Activated T-helper 2 cell treated with anti-CD3 and anti-CD28 coated beads, Interferon-gamma antibody, Interleukin-2, Interleukin-4, amounts not matched to agents 10 μg/mL and 5 μg/mL and 100 μg/mL, durations not matched to agents 14 hours and 24 hours and 36 hours (primary cell): ENCODE results near the gene DOK3. TPM values are rescaled to one million over a fixed set of nuclear protein-coding genes. Genes with fewer than 3 reads are reported as not detected.
"Not testable (repeated sequence)": the region's sequence is repeated elsewhere in the genome, so short reads cannot be mapped to it uniquely, and the experiment has no call there.

Experiments used
- DNase-seq: peaks from one replicate; pipeline ENCODE4 v3.0.0; 2021; ENCODE audit warnings: low spot score
- H3K27ac Mint-ChIP-seq: one replicate; pipeline ENCODE4 v1.8.0; 2021; ENCODE audit warnings: mixed read lengths
- H3K27me3 Mint-ChIP-seq: one replicate; pipeline ENCODE4 v1.8.0; 2021; ENCODE audit warnings: low read depth, mixed read lengths
- H3K36me3 Mint-ChIP-seq: one replicate; pipeline ENCODE4 v1.8.0; 2021; ENCODE audit warnings: low read depth, mixed read lengths
- H3K4me1 Mint-ChIP-seq: one replicate; pipeline ENCODE4 v1.8.0; 2021; ENCODE audit warnings: low read depth, mixed read lengths
- H3K4me3 Mint-ChIP-seq: one replicate; pipeline ENCODE4 v1.8.0; 2021; ENCODE audit warnings: low read depth, mild to moderate bottlenecking, moderate library complexity, mixed read lengths
- H3K9me3 Mint-ChIP-seq: one replicate; pipeline ENCODE4 v1.8.0; 2021; ENCODE audit warnings: mixed read lengths
- intact Hi-C: fragments of 100-400 bp; cut with micrococcal nuclease; formaldehyde crosslinking; loops from one replicate; pipeline ENCODE4 v1.15.1; 2023
- total RNA-seq: library from RNA; stranded (reverse); gene quantifications from 2 replicates; pipeline ENCODE4 v1.2.3, GENCODE V29; 2022

The DOK3 gene
- total RNA-seq, 1 donor from 2014 or later = 3.3 TPM

DNA sequence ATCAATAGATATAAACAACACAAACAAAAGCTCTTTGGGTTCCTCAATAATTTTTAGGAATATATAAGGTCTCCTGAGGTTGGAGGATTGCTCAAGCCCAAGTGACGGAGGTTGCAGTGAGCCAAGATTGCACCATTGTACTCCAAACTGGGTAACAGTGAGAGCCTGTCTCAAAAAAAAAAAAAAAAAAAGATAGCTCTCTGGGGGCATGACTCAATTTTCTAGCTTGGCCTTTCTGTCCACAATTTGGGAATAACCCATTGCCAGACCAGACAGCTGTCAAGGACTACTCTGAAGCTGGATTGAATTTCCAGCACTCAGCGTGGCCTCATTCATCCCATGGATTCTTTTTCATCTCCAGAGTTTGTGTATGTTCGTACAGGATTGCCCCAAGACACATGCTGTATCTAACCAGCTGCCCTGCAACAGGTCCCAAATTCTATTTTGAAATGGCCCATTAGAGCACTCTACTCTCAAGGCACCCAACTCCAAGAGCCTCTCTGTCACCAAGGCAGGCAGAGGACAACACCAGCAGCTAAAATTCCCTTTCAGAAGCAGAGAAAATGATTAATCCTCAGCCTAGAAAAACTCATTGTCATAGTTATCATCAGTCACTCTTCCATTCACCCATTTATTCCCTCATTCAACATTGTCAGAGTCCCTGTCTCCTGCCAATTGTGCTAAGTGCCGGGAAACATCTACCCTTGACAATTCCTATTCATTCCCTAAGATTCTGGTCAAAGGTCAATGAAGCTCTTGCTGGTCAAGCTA lies 36.0 kb upstream of the DOK3 start:
- Mint-ChIP-seq H3K27me3 (no peaks in the 10 kb centered on the region), H3K36me3 (peaks cover 14% of the 10 kb centered on the region), H3K4me1 (peaks cover 7% of the 10 kb centered on the region), H3K27ac (no peak overlapping the region), H3K9me3 (no peaks in the 10 kb centered on the region), H3K4me3 (no peak overlapping the region)
- intact Hi-C loops = no loop called here
- DNase-seq = no peak

GRCh38 chr5:177542816-177543465 lies 33.3 kb upstream of the DOK3 start:
- Mint-ChIP-seq H3K27me3 (no peaks in the 10 kb centered on the region), H3K27ac (no peak overlapping the region), H3K4me1 (peaks cover 3% of the 10 kb centered on the region), H3K9me3 (no peaks in the 10 kb centered on the region), H3K4me3 (no peak overlapping the region), H3K36me3 (peaks cover 23% of the 10 kb centered on the region)
- intact Hi-C loops = no loop called here
- no peak for DNase-seq

GRCh38 chr5:177540438-177540837 lies 30.8 kb upstream of the DOK3 start:
- H3K4me3 Mint-ChIP-seq = no peak overlapping the region
- intact Hi-C loops = no loop called here
- no peak overlapping the region for H3K27ac Mint-ChIP-seq
- peaks cover 26% of the 10 kb centered on the region for H3K36me3 Mint-ChIP-seq
- DNase-seq = no peak
- peaks cover 2% of the 10 kb centered on the region for H3K4me1 Mint-ChIP-seq
- no peaks in the 10 kb centered on the region for H3K27me3 Mint-ChIP-seq
- no peaks in the 10 kb centered on the region for H3K9me3 Mint-ChIP-seq

- H3K27ac Mint-ChIP-seq = no peak overlapping the region
- peaks cover 31% of the 10 kb centered on the region for H3K36me3 Mint-ChIP-seq
- H3K27me3 Mint-ChIP-seq = no peaks in the 10 kb centered on the region
- H3K9me3 Mint-ChIP-seq = no peaks in the 10 kb centered on the region
- DNase-seq = no peak
- intact Hi-C loops = no loop called here
- no peak overlapping the region for H3K4me3 Mint-ChIP-seq
- peaks cover 2% of the 10 kb centered on the region for H3K4me1 Mint-ChIP-seq
These were observed 29.8 kb upstream of the DOK3 start for GRCh38 chr5:177539411-177539810.

DNA sequence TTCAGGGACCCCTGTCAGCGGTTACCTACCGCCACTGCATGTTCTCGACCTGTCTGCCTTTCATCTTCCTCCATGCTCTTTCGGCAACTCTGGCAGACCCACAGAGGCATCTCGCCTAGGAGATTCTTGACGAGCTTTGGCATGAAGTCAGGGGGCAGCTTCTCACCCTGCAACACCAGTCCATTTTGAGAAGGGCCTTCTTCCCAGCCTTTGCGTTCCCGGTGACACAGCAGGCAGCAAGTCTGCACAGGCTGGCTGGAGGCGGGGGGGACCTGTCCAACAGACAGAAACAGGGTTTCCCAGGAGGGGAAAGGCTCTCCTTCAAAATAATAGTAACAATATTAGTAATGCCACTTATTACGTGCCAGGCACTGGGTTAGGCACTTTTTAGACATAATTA lies 29.2 kb upstream of the DOK3 start:
- intact Hi-C loops = no loop called here
- Mint-ChIP-seq H3K27ac (no peak overlapping the region), H3K4me1 (peaks cover 2% of the 10 kb centered on the region), H3K9me3 (no peaks in the 10 kb centered on the region), H3K27me3 (no peaks in the 10 kb centered on the region), H3K4me3 (no peak overlapping the region), H3K36me3 (peaks cover 33% of the 10 kb centered on the region)
- no peak for DNase-seq

DNA sequence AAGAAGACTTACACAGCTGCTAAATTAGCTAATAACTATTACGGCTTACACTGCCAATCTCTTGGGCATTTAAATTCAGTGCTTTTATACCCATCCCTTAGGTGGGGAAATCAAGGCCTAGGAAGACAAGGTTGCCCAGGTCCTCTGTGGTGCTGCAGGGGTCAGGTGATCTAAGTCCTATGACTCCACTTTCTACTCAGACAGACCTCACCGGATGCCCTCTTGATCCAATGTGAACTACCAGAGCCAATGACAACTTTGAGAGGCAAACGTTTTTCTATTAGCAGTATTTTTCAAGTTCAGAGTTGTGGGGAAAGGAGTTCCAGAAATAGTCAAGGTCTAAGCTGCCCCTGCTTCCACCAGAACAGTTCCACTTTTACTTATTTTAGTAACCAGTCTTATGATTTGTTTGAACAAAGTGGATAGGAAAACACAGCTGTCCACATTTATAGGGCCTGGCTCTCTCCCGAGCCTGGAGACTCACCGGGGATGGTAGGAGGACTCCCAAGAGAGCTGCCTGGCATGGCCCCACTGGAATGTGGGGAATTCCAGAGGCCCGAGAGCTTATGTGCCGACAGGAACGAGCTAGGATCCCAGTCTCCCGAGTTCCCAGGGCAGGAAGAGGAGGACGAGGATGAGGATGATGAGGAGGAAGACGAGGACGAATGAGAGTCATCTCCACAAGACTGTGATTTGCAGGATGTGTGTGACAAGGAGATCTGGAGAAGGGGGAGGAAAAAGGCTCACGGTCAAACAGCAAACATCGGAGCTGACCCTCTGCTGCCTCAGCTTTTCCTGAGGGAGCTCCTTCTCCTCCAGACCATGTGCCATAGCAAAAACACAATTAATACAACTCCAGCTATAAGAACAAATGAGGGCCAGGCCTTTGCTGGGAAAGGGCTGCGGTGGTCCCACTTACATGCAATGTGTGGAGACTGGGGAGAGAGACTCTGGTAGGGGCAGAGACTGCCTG lies 28.0 kb upstream of the DOK3 start:
- H3K27ac Mint-ChIP-seq = no peak overlapping the region
- no peaks in the 10 kb centered on the region for H3K27me3 Mint-ChIP-seq
- H3K4me1 Mint-ChIP-seq = no peaks in the 10 kb centered on the region
- peaks cover 38% of the 10 kb centered on the region for H3K36me3 Mint-ChIP-seq
- no peak for DNase-seq
- H3K9me3 Mint-ChIP-seq = no peaks in the 10 kb centered on the region
- H3K4me3 Mint-ChIP-seq = no peak overlapping the region
- intact Hi-C loops = no loop called here

DNA sequence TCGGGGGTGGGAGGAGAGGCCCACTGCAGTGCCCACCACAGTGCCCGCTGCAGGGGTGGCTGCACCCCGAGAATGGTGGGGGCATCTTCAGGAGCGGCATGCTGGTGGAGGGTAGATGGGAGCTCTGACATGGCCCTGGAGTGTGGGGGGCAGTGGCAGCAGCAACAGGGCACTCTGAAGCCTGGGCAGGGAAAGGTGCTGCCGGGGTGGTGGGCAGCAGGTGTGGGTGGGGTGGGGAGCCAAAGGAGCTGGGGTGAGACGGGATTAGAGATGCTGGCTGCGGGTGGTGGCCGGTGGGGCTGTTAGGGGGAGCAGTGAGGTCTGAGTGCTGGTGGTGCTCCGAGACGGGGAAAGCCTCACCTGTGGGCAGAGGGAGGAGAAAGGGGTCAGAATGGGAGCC lies 26.8 kb upstream of the DOK3 start:
- H3K36me3 Mint-ChIP-seq = peaks cover 40% of the 10 kb centered on the region
- H3K27me3 Mint-ChIP-seq = no peaks in the 10 kb centered on the region
- no peak for DNase-seq
- H3K27ac Mint-ChIP-seq = no peak overlapping the region
- intact Hi-C loops = no loop called here
- no peak overlapping the region for H3K4me3 Mint-ChIP-seq
- no peaks in the 10 kb centered on the region for H3K4me1 Mint-ChIP-seq
- no peaks in the 10 kb centered on the region for H3K9me3 Mint-ChIP-seq

- no peaks in the 10 kb centered on the region for H3K9me3 Mint-ChIP-seq
- H3K27me3 Mint-ChIP-seq = no peaks in the 10 kb centered on the region
- no peak overlapping the region for H3K4me3 Mint-ChIP-seq
- no peaks in the 10 kb centered on the region for H3K4me1 Mint-ChIP-seq
- DNase-seq = no peak
- peaks cover 47% of the 10 kb centered on the region for H3K36me3 Mint-ChIP-seq
- intact Hi-C loops = no loop called here
- H3K27ac Mint-ChIP-seq = no peak overlapping the region
These were observed 25.5 kb upstream of the DOK3 start for GRCh38 chr5:177535125-177535524.

DNA sequence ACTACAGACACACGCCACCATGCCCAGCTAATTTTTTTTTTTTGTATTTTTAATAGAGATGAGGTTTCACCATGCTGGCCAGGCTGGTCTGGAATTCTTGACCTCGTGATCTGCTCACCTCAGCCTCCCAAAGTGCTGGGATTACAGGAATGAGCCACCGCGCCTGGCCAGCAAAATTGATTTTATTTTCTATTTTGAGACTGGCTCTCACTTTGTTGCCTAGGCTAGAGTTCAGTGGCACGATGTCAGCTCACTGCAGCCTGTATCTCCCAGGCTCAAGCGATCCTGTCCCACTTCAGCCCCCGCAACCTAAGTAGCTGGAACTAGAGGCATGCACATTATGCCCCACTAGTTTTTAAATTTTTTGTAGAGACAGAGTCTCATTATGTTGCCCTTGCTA lies 24.8 kb upstream of the DOK3 start:
- DNase-seq, H3K27ac Mint-ChIP-seq, H3K9me3 Mint-ChIP-seq, H3K27me3 Mint-ChIP-seq, H3K4me3 Mint-ChIP-seq, H3K4me1 Mint-ChIP-seq, intact Hi-C loops: not testable (repeated sequence)
- peaks cover 47% of the 10 kb centered on the region for H3K36me3 Mint-ChIP-seq

DNA sequence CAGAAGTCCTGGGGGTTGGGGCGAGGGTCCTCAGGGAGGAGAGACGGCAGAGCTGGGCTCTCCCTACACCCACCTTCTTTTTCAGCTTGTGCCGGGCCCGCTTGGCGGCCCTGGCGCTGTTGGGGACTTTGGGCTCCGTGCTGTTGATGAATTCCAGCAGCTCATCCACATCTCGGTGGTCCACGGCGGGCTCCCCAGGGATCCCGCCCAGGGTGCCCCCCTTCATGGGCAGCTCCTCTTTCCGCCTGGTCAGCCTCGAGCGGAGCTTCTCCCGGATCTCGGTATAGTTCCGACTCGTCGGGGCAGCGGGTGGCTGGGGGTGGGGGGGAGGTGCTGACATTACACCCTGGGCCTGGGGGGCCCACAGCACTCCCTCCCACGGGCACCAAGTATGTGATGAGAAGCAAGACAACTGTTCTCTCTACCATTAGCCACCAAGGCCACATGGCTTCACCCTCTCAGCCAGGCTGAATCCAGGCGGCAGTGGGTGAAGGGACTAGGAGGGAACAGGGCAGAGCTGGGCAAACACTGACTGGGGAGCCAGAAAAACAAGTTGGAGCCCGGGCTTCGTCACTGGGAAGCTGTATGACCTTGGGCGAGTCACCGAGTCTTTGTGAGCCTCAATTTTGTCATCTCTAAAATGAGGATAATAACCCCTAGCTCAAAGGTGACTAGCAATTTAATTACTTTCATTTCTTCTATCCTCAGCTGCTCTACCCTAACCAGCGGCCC lies 21.7 kb upstream of the DOK3 start:
- no peak overlapping the region for H3K4me3 Mint-ChIP-seq
- intact Hi-C loops = no loop called here
- peaks cover 28% of the 10 kb centered on the region for H3K36me3 Mint-ChIP-seq
- no peaks in the 10 kb centered on the region for H3K27me3 Mint-ChIP-seq
- no peaks in the 10 kb centered on the region for H3K4me1 Mint-ChIP-seq
- no peak overlapping the region for H3K27ac Mint-ChIP-seq
- no peak for DNase-seq
- H3K9me3 Mint-ChIP-seq = no peaks in the 10 kb centered on the region

DNA sequence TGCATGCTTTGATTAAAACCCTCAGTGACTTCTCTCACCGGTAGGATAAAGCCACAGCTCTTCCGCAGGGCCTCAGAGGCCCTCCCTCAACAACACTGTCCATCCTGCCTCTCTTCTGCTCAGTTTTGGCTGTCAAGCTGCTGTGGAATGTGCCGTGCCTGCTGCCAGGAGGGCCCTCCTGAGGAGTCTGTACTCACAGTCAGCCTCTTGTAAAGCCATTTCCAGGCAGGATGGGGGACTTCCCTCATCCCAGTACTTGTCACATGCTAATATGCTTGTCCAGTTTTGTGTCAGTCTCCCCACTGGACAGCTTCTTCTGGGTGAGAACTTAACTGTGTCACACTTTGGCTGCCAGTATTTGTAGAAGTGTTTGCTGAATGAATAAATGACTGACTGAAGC lies 21.0 kb upstream of the DOK3 start:
- H3K9me3 Mint-ChIP-seq = no peaks in the 10 kb centered on the region
- intact Hi-C loops = no loop called here
- no peak for DNase-seq
- no peaks in the 10 kb centered on the region for H3K4me1 Mint-ChIP-seq
- no peaks in the 10 kb centered on the region for H3K27me3 Mint-ChIP-seq
- no peak overlapping the region for H3K27ac Mint-ChIP-seq
- peaks cover 29% of the 10 kb centered on the region for H3K36me3 Mint-ChIP-seq
- H3K4me3 Mint-ChIP-seq = no peak overlapping the region
